ENCODE data around the gene DPF3.

The DPF3 gene

DNA sequence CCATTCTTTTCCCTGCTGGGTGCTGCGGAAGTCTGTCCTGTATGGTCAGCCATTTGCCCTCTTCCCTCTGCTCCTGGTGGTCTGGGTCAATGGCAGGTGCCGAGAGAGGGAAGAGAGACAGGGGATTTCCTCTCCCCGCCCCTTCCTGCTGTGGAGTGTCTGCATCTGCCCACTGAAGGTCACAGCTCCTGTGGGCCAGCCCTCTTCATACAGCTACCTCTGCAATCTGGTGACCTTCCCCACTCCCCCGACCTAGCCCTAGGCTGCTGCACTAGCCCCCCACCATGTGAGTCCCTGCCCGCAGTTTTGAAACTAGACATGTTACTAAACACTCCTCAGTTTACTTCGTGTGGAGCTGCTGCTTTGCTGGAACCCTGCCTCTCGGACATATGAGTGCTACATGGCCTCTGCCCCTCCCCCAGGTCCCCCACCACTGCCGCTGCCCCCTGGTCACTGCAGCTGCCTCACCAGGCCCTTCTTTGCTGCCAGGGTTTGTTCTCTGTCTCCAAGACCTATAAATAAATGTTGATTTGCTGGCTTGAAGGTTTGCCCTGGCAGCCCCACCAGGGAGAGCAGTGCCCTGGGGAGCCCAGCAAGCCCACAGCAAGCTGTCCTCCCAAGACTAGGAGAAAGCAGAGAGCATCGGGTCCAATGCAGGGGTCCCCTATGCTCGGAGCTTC is 102.9 kb downstream of the DPF3 start:
- DNase-seq: no peak

DNA sequence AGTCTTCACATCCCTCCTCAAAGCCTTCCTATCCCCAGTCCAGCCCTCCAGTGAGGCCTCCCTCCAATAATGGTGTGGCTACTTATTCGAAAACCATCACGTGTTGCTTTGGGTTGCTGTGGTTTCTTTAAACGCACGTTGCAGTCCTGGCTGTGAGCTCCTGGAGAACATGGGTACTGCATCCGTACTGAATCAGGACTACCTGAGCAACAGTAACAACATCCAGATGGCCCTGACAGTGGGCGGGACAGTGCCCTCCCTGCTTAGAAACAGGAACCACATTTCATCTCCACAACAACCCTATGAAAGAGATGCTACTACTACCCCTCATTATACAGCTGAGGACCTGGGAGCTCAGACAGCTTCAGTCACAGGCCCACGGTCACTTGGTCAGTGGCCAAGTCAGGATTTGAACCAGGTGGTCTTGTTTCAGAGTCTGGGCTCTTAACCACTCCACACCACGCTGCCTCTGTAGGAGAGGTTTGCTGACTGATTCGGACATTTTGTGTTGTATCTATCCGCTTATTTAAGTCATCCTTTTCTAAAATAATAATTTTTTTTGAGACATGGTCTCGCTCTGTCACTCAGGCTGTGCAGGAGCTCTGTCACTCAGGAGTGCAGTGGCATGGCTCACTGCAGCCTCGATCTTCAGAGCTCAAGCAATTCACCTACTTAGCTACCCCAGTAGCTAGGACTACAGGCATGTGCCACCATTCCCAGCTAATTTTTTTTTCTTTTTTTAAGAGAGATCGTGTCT is 104.8 kb downstream of the DPF3 start:
- no peak for DNase-seq

DNA sequence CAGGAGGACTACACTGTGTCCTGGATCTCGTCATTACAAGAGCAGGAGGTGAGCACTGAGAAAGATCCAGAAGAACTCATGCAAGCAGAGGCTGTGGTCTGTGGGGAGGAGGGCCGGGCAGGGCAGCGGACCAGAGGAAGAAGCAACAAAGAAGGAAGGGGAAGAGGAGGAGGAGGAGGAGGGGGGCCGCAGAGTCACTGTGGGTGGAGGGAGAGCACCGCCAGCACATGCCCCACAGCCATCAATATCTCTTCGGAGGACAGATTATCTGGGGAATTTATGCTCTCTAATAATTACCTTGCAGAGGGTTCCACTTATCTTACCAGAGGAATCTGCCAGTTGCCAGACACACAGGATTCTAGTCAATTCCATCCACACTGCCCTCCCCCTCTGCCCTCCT is 105.6 kb downstream of the DPF3 start:
- DNase-seq: no peak

DNA sequence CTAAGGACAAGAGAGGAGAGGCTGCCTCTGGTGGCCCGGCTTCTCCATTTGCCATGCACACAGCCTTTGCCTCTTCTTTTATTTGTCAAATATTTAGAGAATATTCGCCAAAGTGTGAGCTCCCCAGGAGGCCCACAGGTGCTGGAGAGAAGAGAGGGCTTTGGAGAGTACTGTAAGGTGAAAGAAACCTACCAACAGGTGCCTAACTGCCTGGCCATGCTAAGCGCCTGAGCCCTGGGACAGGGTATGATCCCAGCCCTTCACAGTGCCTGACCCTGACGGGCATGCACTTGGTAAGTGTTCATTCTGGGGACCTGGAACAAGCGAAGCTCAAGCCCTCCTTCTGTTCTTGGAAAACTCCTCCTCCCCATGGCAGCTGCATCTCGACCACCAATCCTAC is 106.1 kb downstream of the DPF3 start:
- DNase-seq: no peak

DNA sequence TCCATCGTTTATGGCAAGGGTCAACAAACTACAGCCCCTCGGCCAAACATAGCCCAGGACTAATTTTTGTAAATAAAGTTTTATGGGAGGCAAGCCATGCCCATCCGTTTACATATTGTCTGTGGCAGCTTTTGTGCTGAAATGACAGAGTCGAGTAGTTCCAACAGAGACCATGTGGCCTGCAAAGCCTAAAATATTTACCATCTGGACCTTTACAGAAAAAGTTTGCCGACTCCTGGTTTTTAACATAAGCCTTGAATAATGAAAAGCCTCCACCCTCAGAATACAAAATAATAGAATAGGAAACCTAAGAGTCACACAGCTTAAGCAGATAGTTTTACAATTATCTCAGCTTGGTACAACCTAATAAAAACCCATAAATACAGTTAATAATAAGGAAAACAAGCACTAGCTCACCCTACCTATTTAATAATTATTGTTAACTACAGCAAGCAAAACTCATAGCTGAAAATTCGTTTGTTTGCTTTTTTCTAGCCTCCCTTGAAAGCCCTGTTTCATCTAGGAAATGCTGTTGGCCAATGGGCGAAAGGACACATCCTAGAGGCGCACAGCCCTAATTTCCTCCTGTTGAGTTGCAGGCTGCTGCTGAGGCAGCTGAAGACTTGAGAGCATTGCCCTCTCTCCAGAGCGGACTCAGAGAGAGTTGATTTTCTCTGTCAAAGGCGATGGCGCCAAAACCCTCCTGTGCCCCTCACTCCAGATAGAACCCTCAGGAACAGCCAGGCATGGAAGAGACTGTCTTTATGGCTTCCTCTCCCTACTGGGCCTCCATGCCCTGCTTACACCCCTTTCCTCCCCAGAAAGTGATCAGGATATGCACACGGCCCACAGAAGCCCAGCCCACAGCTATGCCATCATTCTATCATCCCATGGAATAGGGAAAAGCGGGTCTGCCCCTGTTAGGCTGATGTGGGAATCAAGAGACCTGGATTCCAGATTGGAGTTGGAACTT is 107.2 kb downstream of the DPF3 start:
- no peak for DNase-seq

DNA sequence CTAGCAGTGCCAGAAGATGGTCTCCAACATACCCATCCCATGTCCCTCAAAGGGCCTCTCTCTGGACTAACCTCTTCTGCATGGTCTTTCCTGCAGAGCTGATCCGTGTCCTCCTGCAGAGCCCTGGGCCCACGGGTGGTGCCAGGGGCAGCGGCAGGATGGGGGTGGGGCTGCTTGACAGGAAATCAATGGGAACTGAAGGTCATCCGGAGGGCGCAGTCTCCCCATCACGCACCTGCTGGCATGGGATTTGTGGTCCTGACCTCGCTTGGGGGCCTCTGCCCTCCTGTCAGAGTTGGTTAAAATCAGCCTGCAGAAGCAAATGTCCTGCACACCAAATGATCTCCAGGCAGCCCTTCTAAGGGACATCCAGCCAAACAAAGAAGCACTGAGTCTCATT is 110.2 kb downstream of the DPF3 start:
- no peak for DNase-seq

DNA sequence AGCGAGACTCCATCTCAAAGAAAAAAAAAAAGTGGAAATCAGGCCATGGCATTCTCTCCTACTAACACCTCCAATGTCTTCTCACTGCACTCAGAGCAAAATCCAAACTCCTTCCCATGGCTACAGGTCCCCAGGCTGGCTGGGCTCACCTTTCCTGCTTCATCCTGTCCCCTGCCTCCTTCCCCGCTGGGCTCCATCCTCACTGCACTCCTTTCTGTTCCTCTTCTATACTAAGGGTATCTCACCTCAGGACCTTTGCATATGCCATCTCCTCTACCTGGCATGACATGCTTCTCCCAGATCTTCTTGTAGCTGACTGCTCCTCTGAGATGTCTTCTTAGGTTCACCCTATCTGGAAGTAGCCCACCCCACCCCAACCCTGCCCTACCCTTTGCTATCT is 111.1 kb downstream of the DPF3 start:
- DNase-seq: no peak

DNA sequence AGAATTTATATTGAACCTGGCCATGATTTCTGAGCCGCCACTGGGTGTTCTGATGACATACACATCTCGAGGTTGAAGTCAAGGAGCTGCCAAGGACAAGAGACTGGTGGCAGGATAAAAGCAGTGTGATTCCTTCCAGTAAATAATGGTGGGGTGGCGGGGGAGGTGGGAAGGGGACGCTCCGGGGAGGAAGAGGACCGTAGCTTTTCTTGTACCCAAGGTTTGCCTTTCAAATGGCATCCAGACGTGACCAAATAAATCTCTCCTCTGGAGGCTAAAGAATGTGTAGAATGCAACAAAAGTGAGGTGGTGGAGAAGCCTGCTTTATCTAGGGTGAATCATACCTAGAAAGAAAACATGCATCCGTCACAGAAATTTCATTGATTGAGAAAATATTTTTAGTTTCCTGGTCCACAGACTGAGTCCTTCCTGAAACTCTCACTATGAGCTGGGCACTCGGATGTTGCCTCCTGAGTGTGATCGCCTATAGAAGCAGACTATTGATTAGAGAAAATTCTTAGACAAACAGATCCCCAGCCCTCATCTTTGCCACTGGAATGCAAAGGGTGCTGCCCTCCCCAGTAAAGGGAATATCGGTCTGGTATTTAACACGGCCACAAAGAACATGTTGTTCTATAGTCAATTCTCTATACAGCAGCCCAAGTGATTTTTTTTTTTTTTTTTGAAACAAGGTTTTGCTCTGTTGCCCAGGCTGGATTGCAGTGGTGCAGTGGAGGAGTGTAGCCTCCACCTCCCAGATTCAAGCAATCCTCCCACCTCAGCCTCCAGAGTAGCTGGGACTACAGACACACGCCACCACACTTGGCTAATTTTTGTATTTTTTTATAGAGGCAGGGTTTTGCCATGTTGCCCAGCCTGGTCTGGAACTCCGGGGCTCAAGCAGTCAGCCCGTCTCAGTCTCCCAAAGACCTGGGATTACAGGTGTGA is 112.1 kb downstream of the DPF3 start:
- DNase-seq: no peak

DNA sequence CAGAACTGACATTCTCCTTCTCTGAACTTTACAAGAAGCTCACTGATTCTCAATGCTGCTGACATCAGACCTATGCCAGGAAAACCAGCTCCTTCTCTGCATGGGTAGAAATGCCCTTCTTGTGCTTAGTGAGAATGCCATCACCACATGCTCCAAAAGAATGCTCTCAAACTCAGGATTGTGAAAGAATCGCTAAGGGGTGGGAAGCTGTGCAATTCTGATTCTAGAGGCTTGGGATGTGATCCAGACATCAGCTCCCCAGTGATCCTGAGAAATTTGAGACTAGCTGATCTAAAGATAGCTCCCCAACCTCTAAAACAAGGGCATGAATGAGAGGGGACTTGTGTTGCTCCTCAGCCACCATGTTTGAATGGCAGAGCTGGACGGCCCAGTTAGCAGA is 113.2 kb downstream of the DPF3 start:
- DNase-seq: no peak

DNA sequence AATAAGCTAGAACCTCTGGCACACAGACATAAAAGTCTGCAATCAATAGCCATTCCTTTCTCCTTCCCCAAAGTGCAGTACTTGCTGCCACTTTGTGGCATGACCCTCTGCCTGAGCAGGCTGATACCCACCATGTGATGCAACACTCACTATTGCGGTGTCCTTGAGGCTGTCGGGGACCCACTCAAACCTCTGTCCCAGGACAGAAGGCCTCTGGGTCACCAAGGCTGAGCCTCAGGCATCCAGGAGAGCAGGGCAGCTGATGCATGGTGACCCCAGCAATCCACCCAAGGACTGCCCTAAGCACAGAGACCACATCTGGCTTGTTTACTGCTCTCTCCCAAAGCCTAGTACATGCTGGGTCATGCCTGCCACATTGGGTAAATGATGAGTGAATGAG is 114.2 kb downstream of the DPF3 start:
- no peak for DNase-seq

DNA sequence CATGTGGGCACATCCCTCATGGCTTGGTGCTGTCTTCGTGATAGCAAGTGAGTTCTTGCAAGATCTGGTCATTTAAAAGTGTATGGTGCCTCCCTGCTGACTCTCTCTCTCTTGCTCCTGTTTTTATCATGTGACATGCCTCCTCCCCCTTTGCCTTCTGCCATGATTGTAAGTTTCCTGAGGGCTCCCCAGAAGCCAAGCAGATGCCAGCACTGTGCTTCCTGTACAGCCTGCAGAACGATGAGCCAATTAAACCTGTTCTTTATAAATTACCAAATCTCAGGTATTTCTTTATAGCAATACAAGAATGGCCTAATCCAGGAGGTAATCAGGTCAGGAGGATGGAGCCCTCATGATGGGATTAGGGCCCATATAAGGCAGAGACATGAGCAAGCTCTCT is 116.3 kb downstream of the DPF3 start:
- no peak for DNase-seq

DNA sequence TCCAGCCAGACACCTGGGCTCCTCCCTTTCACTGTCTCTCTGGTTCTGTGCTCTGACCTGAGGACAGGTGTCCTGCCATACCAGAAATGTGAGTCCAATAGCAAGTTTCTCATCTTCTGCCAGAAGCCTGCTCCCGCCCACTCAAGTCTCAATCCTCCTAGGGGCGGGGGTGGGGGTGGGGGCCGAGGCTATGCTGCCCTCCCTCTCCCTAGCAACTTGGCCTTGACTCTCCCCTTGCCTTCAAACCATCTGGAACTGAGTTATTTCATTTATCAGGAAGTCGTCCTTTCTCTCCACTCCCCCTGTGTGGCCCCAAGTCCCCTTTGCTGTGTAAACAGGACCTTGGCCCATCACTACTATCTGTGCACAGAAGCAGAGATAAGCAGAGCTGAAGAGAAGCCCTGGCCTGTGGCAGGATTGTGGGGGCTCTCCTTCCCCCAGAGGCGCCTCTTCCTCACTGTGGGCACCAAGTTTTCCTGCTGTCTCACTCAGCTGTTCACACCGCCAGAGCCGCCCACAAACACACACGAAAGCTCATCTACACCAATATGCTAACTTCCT is 117.1 kb downstream of the DPF3 start:
- no peak for DNase-seq

DNA sequence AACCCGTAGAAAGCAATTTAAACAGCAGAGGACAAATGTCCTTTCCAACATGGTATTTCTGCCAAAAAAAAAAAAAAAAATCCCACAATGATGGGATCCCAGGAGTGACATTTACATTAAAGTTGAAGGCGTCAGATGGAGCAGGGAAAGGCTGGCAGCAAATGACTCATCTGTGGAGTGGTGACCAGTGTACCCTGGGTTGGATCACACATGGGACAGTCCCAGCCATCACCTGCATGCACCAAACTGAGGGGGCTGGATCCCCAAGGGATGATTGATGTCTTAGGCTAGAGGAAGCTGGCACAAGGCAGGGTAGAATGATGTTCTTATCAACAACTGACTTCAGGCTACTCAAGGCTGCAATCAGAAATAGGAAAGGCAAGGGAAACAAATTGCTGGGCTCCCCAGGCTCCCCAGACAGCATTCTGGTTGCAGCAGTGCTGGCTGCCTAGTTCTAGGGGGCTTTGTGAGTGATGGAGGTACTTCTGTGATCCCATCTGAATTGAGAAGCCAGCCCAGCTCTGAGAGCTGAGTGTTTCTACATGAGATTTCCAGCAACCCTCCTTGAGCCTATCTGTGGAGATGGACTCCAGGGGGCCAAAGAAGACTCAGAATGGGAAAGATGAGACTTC is 117.9 kb downstream of the DPF3 start:
- no peak for DNase-seq

DNA sequence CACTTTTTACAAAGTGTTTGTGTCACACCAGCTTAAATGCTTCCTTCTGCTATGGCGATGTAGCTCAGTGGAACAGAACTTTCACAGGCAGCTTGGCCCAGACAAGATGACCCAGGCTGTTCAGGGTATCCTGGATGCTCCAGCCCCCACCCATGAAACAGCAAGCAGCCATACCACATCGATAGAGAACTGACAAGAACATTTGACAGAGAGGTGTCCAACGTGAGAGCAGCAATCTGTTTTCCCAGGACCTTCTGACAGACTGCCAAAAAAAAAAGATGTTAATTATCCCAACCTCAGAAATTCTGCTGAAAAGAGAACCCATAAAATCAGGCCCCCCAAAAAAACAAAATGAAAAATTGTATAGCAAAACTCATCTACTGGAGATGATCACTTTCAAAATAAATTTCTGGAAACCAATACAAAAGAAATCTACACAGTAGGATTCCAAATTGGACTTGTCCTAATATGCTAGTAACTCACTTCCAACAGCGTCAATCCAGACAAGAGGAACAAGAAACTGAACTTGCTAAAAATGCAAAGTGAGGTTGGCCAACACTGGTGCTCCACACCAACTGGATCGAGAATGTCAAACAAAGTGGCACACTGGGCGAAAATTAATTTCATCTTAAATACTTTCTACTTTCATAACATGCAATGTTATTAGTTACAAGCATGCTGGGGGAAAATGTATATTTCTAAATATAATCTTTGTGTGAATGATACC is 118.8 kb downstream of the DPF3 start:
- DNase-seq: no peak

DNA sequence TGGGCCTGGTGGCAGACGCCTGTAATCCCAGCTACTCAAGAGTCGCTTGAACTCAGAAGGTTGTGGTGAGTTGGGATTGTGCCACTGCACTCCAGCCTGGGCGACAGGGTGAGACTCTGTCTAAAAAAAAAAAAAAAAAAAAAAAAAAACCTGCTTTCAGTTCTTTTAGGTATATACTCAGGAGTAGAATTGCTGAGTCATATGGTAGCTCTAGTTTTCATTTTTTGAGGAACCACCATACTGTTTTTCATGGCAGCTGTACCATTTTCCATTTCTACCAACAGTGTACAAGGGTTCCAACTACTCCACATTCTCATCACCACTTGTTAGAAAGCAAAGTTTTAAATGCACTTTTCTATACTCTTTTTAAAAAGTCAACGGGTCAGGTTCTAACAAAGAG is 119.8 kb downstream of the DPF3 start:
- DNase-seq: no peak

DNA sequence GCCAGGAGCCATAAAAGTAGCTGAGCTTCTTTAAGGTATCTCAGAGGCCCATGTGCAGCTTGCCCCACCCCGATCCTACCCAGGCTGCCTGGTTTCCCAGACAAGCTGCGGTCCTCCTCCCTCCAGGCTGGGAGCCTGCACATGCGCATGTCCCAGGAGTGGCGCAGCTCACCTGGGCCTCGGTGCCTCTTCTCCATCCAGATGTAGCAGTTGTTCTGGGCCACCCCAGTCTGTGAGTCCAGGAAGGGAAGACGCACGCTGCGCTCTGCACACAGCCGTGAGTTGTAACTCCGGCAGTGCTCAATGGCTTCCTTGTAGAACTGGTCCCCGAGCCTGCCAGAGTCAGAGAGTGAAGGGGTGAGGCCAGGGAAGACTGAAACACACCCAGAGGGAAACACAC is 122.3 kb downstream of the DPF3 start:
- no peak for DNase-seq

DNA sequence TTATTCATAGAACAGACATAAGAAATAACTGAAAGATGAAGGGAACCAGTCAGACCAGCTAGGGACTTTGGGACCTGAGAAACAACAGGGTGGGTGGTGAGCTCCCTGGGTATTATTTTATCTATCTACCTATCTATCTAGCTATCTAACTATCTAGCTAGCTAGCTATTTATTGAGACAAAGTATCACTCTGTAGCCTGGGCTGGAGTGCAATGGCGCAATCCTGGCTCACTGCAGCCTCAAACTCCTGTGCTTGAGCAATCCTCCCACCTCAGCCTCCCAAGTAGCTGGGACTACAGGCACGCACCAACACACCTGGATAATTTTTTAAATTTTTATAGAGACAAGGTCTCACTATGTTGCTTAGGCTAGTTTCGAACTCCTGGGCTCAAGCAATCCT is 127.6 kb downstream of the DPF3 start:
- no peak for DNase-seq

DNA sequence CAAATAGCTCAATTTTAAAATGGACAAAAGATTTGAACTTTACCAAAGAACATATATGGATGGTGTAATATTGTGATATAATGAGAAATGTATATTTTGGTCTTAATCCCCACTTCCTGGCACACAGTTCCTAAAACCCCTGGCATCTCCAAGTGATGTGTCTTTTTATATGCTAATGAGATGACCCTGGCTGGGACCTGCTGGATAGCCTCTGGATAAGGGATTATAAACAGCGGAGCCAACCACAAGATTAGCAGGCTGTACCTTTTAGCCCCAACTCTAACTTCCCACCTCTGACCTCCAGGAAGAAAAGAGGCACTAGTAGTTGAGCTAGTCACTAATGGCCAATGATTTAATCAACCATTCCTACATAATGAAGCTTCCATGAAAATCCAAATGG is 130.0 kb downstream of the DPF3 start:
- DNase-seq: no peak

DNA sequence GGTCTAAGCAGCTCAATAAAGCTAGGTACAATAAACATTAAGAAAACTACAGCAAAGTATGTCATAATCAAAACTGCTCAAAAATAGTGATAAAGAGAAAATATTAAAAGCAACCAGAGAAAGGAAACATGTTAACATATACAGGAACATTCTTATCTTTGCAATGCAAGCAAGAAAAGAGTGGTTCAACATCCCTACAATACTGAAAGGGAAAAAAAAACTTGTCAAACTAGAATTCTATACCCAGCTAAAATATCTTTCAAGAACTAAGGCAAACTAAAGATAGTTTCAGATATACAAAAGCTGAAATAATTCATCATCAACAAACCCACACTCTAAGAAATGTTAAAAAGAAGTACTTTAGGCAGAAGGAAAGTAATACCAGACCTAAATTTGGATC is 134.2 kb downstream of the DPF3 start:
- no peak for DNase-seq

DNA sequence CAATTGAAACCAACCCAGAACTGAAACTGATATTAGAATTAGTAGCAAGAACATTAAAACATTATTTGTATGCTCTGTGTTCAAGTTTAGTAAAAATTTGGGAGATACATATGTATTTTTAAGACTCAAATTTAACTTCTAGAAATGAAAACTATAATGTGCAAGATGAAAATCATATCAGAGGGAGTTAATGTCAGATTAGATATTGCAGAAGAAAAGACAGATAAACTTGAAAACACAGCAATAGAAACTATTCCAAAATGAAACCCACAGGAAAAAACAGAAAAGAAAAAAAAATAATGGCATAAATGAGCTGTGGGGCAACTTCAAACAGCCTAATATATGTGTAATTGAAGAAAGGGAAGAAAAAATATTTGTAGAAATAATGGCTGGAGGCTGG is 134.9 kb downstream of the DPF3 start:
- no peak for DNase-seq

DNA sequence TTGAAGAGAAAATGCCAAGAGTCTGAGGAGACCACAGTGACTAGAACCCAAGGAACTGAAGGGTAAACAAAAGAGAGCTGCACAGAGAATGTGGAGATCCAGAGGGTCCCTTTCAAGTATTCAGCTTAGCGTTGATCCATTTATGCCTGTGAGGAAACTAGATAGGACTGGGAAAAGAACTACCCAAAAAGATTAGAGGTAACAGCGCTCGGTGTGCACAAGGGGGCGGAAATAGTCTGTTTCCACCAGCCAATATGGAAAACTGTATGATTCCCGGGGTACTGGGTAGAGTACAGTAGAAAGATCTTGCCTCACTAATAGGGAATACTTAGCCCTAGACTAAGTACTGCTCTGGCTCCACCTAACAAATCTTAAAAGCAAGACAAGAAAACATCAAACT is 135.5 kb downstream of the DPF3 start:
- no peak for DNase-seq

All from CD4-positive, alpha-beta T cell treated with Interleukin-10 for 1 hour (primary cell).